Coronary artery (tissue), 2 donors: ENCODE data around the gene XPR1.

ENCODE experiments used
- DNase-seq: peaks from one replicate; pipeline ENCODE4 v3.0.0-alpha.2; 2017; ENCODE audit warnings: low spot score
- H3K27ac ChIP-seq, 2 donors: fragments of 200-600 bp; sonication (generic); one replicate each; pipeline ENCODE4 v1.5.1; 2016 to 2019
- H3K4me3 ChIP-seq: fragments of 200-600 bp; sonication (generic); 2 replicates; pipeline ENCODE4 v1.5.1; 2016; ENCODE audit warnings: mild to moderate bottlenecking, moderate library complexity
- CTCF ChIP-seq: fragments of 200-600 bp; sonication (generic); IDR thresholded peaks from one replicate; pipeline ENCODE4 v1.5.1; 2019; ENCODE audit warnings: antibody characterized with exemption

Gene XPR1

GRCh38 chr1:180920193-180920592 lies 288.4 kb downstream of the XPR1 start:
- DNase-seq, result no peak
- no peak for TF ChIP-seq CTCF
- Histone ChIP-seq H3K27ac (no peak overlapping the region), H3K4me3 (no peak overlapping the region)

GRCh38 chr1:180920702-180921101 lies 288.9 kb downstream of the XPR1 start:
- Histone ChIP-seq H3K27ac (no peak overlapping the region), H3K4me3 (no peak overlapping the region)
- DNase-seq, result no peak
- no peak for TF ChIP-seq CTCF

GRCh38 chr1:180921386-180921785 lies 289.6 kb downstream of the XPR1 start:
- no peak for TF ChIP-seq CTCF
- Histone ChIP-seq H3K4me3 (no peak overlapping the region), H3K27ac (no peak overlapping the region)
- DNase-seq, result no peak

GRCh38 chr1:180921891-180922630 lies 290.2 kb downstream of the XPR1 start:
- Histone ChIP-seq H3K4me3 (no peak overlapping the region), H3K27ac (no peak overlapping the region)
- TF ChIP-seq CTCF, result no peak
- no peak for DNase-seq

- DNase-seq, result no peak
- Histone ChIP-seq H3K4me3 (no peak overlapping the region), H3K27ac (no peak overlapping the region)
- no peak for TF ChIP-seq CTCF
These were observed 290.8 kb downstream of the XPR1 start for GRCh38 chr1:180922631-180923015.

- no peak for TF ChIP-seq CTCF
- no peak for DNase-seq
- Histone ChIP-seq H3K4me3 (no peak overlapping the region), H3K27ac (no peak overlapping the region)
These were observed 291.4 kb downstream of the XPR1 start for GRCh38 chr1:180923021-180923841.

GRCh38 chr1:180923887-180924286 lies 292.1 kb downstream of the XPR1 start:
- no peak for DNase-seq
- Histone ChIP-seq H3K27ac (no peak overlapping the region), H3K4me3 (no peak overlapping the region)
- TF ChIP-seq CTCF, result no peak
